ENCODE results near the gene IPO13.

IPO13 gene

GRCh38 chr1:43994071-43994470 is 47.3 kb downstream of the IPO13 start:
- no peak for DNase-seq (ENCODE audit: low read depth)
- TF ChIP-seq CTCF (IDR thresholded peaks at IDR 0.05; ENCODE audit: low read depth, low read length, missing control alignments), result no peak
- no peak overlapping the region for H3K4me3 ChIP-seq (ENCODE audit: low read depth, low read length)
- in situ Hi-C loops (cut with HindIII; ENCODE audit: low sequenced_read_pairs), result loop anchor here (5.0 kb wide), 1 partner anchor 232 kb away; no protein-coding TSS in a partner anchor

GRCh38 chr1:43994794-43995790 is 48.3 kb downstream of the IPO13 start:
- in situ Hi-C loops (cut with HindIII; ENCODE audit: low sequenced_read_pairs), result loop anchor here (5.0 kb wide), 1 partner anchor 233 kb away; no protein-coding TSS in a partner anchor
- no peak for DNase-seq (ENCODE audit: low read depth)
- H3K4me3 ChIP-seq (ENCODE audit: low read depth, low read length), result no peak overlapping the region
- no peak for TF ChIP-seq CTCF (IDR thresholded peaks at IDR 0.05; ENCODE audit: low read depth, low read length, missing control alignments)

GRCh38 chr1:43995984-43996732 is 49.4 kb downstream of the IPO13 start:
- H3K4me3 ChIP-seq (ENCODE audit: low read depth, low read length), result no peak overlapping the region
- DNase-seq (ENCODE audit: low read depth), result no peak
- no peak for TF ChIP-seq CTCF (IDR thresholded peaks at IDR 0.05; ENCODE audit: low read depth, low read length, missing control alignments)
- in situ Hi-C loops (cut with HindIII; ENCODE audit: low sequenced_read_pairs), result no loop called here

DNA sequence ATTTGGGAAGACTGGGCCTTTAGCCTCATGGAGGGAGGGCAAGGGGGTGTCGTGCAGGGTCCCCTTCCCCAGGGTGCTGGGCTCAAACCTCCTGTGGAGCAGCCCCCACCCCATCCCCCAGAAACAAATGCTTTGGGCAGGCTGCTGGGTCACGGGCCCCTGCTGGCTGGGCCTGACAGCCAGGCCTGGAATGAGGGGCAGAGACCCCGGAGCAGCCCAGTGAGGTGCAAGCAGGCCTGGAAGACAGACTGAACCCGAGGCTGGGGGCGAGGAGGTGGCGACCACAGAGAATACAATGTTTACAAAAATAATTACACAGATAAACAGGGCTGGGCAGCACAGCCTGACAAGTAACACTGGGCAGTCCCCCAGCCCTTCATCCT is 50.0 kb downstream of the IPO13 start:
- TF ChIP-seq CTCF (IDR thresholded peaks at IDR 0.05; ENCODE audit: low read depth, low read length, missing control alignments), result no peak
- no peak overlapping the region for H3K4me3 ChIP-seq (ENCODE audit: low read depth, low read length)
- DNase-seq (ENCODE audit: low read depth), result no peak
- in situ Hi-C loops (cut with HindIII; ENCODE audit: low sequenced_read_pairs), result no loop called here

- no peak for DNase-seq (ENCODE audit: low read depth)
- H3K4me3 ChIP-seq (ENCODE audit: low read depth, low read length), result no peak overlapping the region
- in situ Hi-C loops (cut with HindIII; ENCODE audit: low sequenced_read_pairs), result no loop called here
- no peak for TF ChIP-seq CTCF (IDR thresholded peaks at IDR 0.05; ENCODE audit: low read depth, low read length, missing control alignments)
Measured at GRCh38 chr1:43997295-43997999, 50.7 kb downstream of the IPO13 start.

- DNase-seq (ENCODE audit: low read depth), result no peak
- TF ChIP-seq CTCF (IDR thresholded peaks at IDR 0.05; ENCODE audit: low read depth, low read length, missing control alignments), result no peak
- no peak overlapping the region for H3K4me3 ChIP-seq (ENCODE audit: low read depth, low read length)
- in situ Hi-C loops (cut with HindIII; ENCODE audit: low sequenced_read_pairs), result no loop called here
Measured at GRCh38 chr1:43998000-43998378, 51.2 kb downstream of the IPO13 start.

All from astrocyte of the cerebellum (primary cell).